ENCODE measurements around the gene SRMS. TPM values are rescaled to one million over a fixed set of nuclear protein-coding genes. Genes with fewer than 3 reads are reported as not detected.

SRMS gene
- total RNA-seq, 1 experiment from 2014 or later, result 0.79 TPM

GRCh38 chr20:63577317-63577894 lies 29.9 kb upstream of the SRMS start:
- H3K18ac ChIP-seq (ENCODE audit: insufficient read length, low read depth, low read length), result no peak overlapping the region
- Mint-ChIP-seq H3K4me1 (peaks cover 4 to 13% of the 10 kb centered on the region in 2 experiments; a peak in 3 of 4 replicates), H3K4me3 (no peak overlapping the region), H3K27ac (no peak overlapping the region), H3K36me3 (ENCODE audit: insufficient read depth in 1 of 3, low read depth in 3 of 3) (no peaks in the 10 kb centered on the region), H3K27me3 (ENCODE audit: low read depth) (no peaks in the 10 kb centered on the region; the same call in none of the 2 replicates), H3K9me3 (no peaks in the 10 kb centered on the region)
- no peak overlapping the region for H4K91ac ChIP-seq (ENCODE audit: insufficient read length, low read depth, low read length)
- no peak overlapping the region for H3K4ac ChIP-seq (ENCODE audit: low read depth, low read length)
- H3T11ph ChIP-seq (ENCODE audit: low read length), result no peak overlapping the region
- H2AK5ac ChIP-seq (ENCODE audit: insufficient read length, low read length), result no peak overlapping the region
- no peaks in the 10 kb centered on the region for H3K4me1 ChIP-seq (ENCODE audit: insufficient read depth, low read length)
- H3K56ac ChIP-seq (ENCODE audit: insufficient read length, low read depth, low read length), result no peak overlapping the region
- H3K23ac ChIP-seq (ENCODE audit: insufficient read length, low read depth, low read length), result no peak overlapping the region
- H3K9ac ChIP-seq (ENCODE audit: extremely low read depth, insufficient read length, low read length), result no peak overlapping the region
- no peak overlapping the region for H2BK12ac ChIP-seq (ENCODE audit: insufficient read length, low read depth, low read length)
- no peaks in the 10 kb centered on the region for H3K27me3 ChIP-seq (ENCODE audit: insufficient read depth, low read length)
- H3K4me2 ChIP-seq (ENCODE audit: insufficient read depth, insufficient read length, low read length), result no peak overlapping the region
- DNase-seq, result no peak
- H3K14ac ChIP-seq (ENCODE audit: insufficient read depth, low read length), result no peak overlapping the region
- H2AFZ ChIP-seq (ENCODE audit: low read length), result no peak overlapping the region
- H4K20me1 ChIP-seq (ENCODE audit: control insufficient read depth, insufficient read depth, insufficient read length), result no peaks in the 10 kb centered on the region
- H3K23me2 ChIP-seq (ENCODE audit: insufficient read length, low read depth, low read length, poor library complexity, severe bottlenecking), result peaks cover 4% of the 10 kb centered on the region
- no peak overlapping the region for H2BK120ac ChIP-seq (ENCODE audit: low read depth, low read length, poor library complexity, severe bottlenecking)
- WGBS (ENCODE audit: extremely low coverage, insufficient read length, low lambda C conversion rate), result no CpG with 5 or more reads among the region's 19 CpGs
- no peaks in the 10 kb centered on the region for H3K79me2 ChIP-seq (ENCODE audit: insufficient read depth, low read length)
- no peak overlapping the region for H4K5ac ChIP-seq (ENCODE audit: insufficient read length, low read depth, low read length)
- H2BK20ac ChIP-seq (ENCODE audit: low read depth, low read length, poor library complexity, severe bottlenecking), result no peak overlapping the region
- no peak overlapping the region for H2BK5ac ChIP-seq (ENCODE audit: insufficient read length, low read length)
- H4K8ac ChIP-seq (replicated peaks; ENCODE audit: insufficient read length, low read depth, low read length), result no peak overlapping the region
- no peak overlapping the region for H2BK15ac ChIP-seq (ENCODE audit: low read depth, low read length)
- TF ChIP-seq CTCF (conservative IDR thresholded peaks at IDR 0.05), result no peak
- H3K79me1 ChIP-seq (ENCODE audit: insufficient read depth, low read depth, low read length, poor library complexity, severe bottlenecking), result no peaks in the 10 kb centered on the region
- H3K9me3 ChIP-seq (ENCODE audit: control insufficient read depth, low read depth, low read length), result no peaks in the 10 kb centered on the region
- H3K27ac ChIP-seq (ENCODE audit: insufficient read length, low read depth, low read length), result no peak overlapping the region

All from H9 (cell line).